ENCODE results near the gene PARD3B. TPM values are rescaled to one million over a fixed set of nuclear protein-coding genes. Genes with fewer than 3 reads are reported as not detected.

The PARD3B gene
- total RNA-seq, 1 donor from 2014 or later: 9.5 TPM

- intact Hi-C loops (cut with DNase I): no loop called here
- no peak for DNase-seq (ENCODE audit: low spot score)
Measured at GRCh38 chr2:204638471-204639194, 93.4 kb downstream of the PARD3B start.

- DNase-seq (ENCODE audit: low spot score): no peak
- intact Hi-C loops (cut with DNase I): no loop called here
Measured at GRCh38 chr2:204643326-204643725, 98.1 kb downstream of the PARD3B start.

GRCh38 chr2:204645018-204645773 is 99.9 kb downstream of the PARD3B start:
- DNase-seq (ENCODE audit: low spot score): no peak
- intact Hi-C loops (cut with DNase I): no loop called here

GRCh38 chr2:204647626-204648025 is 102.4 kb downstream of the PARD3B start:
- intact Hi-C loops (cut with DNase I): no loop called here
- no peak for DNase-seq (ENCODE audit: low spot score)

GRCh38 chr2:204650611-204651010 is 105.3 kb downstream of the PARD3B start:
- intact Hi-C loops (cut with DNase I): no loop called here
- DNase-seq (ENCODE audit: low spot score): no peak

GRCh38 chr2:204652063-204652462 is 106.8 kb downstream of the PARD3B start:
- intact Hi-C loops (cut with DNase I): no loop called here
- DNase-seq (ENCODE audit: low spot score): no peak

- no peak for DNase-seq (ENCODE audit: low spot score)
- intact Hi-C loops (cut with DNase I): no loop called here
Measured at GRCh38 chr2:204654669-204655068, 109.4 kb downstream of the PARD3B start.

GRCh38 chr2:204655101-204655500 is 109.8 kb downstream of the PARD3B start:
- DNase-seq (ENCODE audit: low spot score): no peak
- intact Hi-C loops (cut with DNase I): no loop called here

GRCh38 chr2:204655626-204656025 is 110.4 kb downstream of the PARD3B start:
- DNase-seq (ENCODE audit: low spot score): no peak
- intact Hi-C loops (cut with DNase I): no loop called here

GRCh38 chr2:204657024-204657423 is 111.7 kb downstream of the PARD3B start:
- no peak for DNase-seq (ENCODE audit: low spot score)
- intact Hi-C loops (cut with DNase I): no loop called here

- no peak for DNase-seq (ENCODE audit: low spot score)
- intact Hi-C loops (cut with DNase I): no loop called here
Measured at GRCh38 chr2:204662956-204663355, 117.7 kb downstream of the PARD3B start.

GRCh38 chr2:204663816-204664425 is 118.6 kb downstream of the PARD3B start:
- DNase-seq (ENCODE audit: low spot score): no peak
- intact Hi-C loops (cut with DNase I): no loop called here

- no peak for DNase-seq (ENCODE audit: low spot score)
- intact Hi-C loops (cut with DNase I): no loop called here
Measured at GRCh38 chr2:204664708-204665121, 119.4 kb downstream of the PARD3B start.

GRCh38 chr2:204665207-204665606 is 119.9 kb downstream of the PARD3B start:
- no peak for DNase-seq (ENCODE audit: low spot score)
- intact Hi-C loops (cut with DNase I): no loop called here

- intact Hi-C loops (cut with DNase I): no loop called here
- no peak for DNase-seq (ENCODE audit: low spot score)
Measured at GRCh38 chr2:204665771-204666170, 120.5 kb downstream of the PARD3B start.

GRCh38 chr2:204667990-204668389 is 122.7 kb downstream of the PARD3B start:
- intact Hi-C loops (cut with DNase I): no loop called here
- no peak for DNase-seq (ENCODE audit: low spot score)

- intact Hi-C loops (cut with DNase I): no loop called here
- no peak for DNase-seq (ENCODE audit: low spot score)
Measured at GRCh38 chr2:204669382-204669781, 124.1 kb downstream of the PARD3B start.

GRCh38 chr2:204670124-204670523 is 124.8 kb downstream of the PARD3B start:
- DNase-seq (ENCODE audit: low spot score): no peak
- intact Hi-C loops (cut with DNase I): no loop called here

GRCh38 chr2:204670756-204671155 is 125.5 kb downstream of the PARD3B start:
- intact Hi-C loops (cut with DNase I): no loop called here
- DNase-seq (ENCODE audit: low spot score): no peak

- intact Hi-C loops (cut with DNase I): no loop called here
- DNase-seq (ENCODE audit: low spot score): no peak
Measured at GRCh38 chr2:204672772-204673171, 127.5 kb downstream of the PARD3B start.

GRCh38 chr2:204673877-204674276 is 128.6 kb downstream of the PARD3B start:
- intact Hi-C loops (cut with DNase I): no loop called here
- DNase-seq (ENCODE audit: low spot score): no peak
